Rectal smooth muscle tissue (tissue), 1 donor: ENCODE data around the gene DBNL.

Experiments used
- H3K27ac ChIP-seq: one replicate; pipeline ENCODE4 v1.7.0; 2013; ENCODE audit warnings: low read depth, low read length, inconsistent platforms
- H3K27me3 ChIP-seq: one replicate; pipeline ENCODE4 v1.7.0; 2013; ENCODE audit warnings: low read length; ENCODE audit not compliant: control insufficient read depth, insufficient read depth
- H3K36me3 ChIP-seq: one replicate; pipeline ENCODE4 v1.7.0; 2013; ENCODE audit warnings: low read length; ENCODE audit not compliant: control insufficient read depth, insufficient read depth
- H3K4me1 ChIP-seq: one replicate; pipeline ENCODE4 v1.7.0; 2013; ENCODE audit warnings: low read length; ENCODE audit not compliant: control insufficient read depth, insufficient read depth
- H3K4me3 ChIP-seq: one replicate; pipeline ENCODE4 v1.7.0; 2013; ENCODE audit warnings: low read length
- H3K9ac ChIP-seq: one replicate; pipeline ENCODE4 v1.7.0; 2013; ENCODE audit warnings: low read length

DBNL gene

DNA sequence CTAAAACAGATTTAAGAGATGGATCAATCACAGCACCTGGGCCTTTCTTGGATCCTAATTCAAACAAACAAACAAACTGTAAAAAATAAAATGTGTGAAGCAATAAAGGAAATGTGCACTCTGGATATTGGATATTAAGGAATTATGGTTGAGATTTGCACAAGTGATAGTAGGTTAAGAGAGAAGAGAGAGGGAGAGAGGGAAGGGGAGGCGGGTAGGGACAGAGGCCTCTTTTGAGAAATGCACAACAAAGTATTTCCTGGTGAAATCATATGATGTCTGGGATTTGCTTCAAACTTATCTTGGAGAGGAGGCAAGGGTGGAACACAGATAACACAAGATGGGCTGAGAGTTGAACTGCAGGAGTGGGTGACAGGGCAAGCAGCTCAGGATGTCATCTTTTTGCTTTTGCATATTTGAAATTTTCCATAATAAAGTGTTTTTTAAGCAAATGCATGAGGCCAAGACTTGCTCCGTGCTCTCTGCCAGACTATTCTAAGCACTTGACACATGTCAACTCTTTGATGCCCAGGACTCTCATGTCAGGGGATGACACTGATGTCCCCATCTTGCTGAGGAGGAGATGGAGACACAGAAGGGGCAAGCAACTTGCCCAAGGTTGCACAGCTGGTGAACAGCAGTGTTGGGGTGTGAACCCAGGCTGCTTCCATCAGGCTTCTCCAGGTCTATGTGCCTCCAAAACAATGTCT, 50.5 kb downstream of the DBNL start:
- H3K4me1 ChIP-seq, result no peaks in the 10 kb centered on the region
- H3K27ac ChIP-seq, result no peak overlapping the region
- no peak overlapping the region for H3K9ac ChIP-seq
- no peak overlapping the region for H3K4me3 ChIP-seq
- H3K36me3 ChIP-seq, result no peaks in the 10 kb centered on the region
- H3K27me3 ChIP-seq, result no peaks in the 10 kb centered on the region

DNA sequence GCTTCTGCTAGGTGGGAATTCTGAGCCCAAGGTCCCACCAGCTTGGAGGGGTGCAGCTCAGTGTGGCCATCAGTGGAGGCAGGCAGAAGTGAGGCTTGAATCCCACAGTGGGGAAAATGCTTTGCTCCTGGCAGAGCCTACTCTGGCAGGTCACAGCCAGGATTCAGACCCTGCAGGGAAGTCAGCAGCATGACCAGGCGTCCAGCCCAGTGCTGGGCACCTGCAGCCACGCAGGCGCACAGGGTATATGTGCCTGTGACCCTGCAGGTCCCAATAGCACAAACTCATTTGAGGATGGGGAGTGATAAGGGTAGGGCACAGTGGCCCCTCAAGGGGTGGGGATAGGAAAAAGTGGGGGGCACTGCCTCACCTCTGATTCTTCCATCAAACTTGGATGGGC, 51.3 kb downstream of the DBNL start:
- Histone ChIP-seq H3K9ac (no peak overlapping the region), H3K4me3 (no peak overlapping the region), H3K4me1 (no peaks in the 10 kb centered on the region), H3K36me3 (no peaks in the 10 kb centered on the region), H3K27ac (no peak overlapping the region), H3K27me3 (no peaks in the 10 kb centered on the region)

DNA sequence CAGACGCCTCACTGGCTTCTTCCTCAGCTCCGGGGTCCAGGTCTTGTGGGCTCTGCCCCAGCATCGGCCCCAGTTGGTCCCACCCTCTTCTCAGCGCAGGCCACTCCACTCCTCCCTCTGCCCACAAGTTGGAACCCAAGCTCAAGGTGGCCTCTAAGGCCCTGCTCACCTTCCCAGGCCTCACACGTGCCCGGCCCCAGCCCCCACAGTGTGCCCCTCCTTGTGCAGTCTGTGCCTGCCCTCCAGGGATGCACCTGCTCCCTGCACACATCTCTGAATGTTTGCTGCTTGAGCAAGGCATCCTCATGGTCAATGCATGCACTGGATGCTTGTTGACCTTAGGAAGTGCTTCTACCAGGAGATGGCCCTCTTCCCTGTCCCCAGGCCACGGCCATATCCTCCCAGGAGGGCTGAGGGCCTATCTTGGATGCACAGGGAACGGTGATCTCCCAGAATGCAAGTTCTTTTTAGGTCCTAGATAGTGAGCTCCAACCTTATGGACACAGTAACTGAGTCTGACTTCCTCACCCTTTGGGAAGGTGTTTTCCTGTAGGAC, 51.9 kb downstream of the DBNL start:
- Histone ChIP-seq H3K36me3 (no peaks in the 10 kb centered on the region), H3K27ac (no peak overlapping the region), H3K4me3 (no peak overlapping the region), H3K4me1 (no peaks in the 10 kb centered on the region), H3K27me3 (no peaks in the 10 kb centered on the region), H3K9ac (no peak overlapping the region)

DNA sequence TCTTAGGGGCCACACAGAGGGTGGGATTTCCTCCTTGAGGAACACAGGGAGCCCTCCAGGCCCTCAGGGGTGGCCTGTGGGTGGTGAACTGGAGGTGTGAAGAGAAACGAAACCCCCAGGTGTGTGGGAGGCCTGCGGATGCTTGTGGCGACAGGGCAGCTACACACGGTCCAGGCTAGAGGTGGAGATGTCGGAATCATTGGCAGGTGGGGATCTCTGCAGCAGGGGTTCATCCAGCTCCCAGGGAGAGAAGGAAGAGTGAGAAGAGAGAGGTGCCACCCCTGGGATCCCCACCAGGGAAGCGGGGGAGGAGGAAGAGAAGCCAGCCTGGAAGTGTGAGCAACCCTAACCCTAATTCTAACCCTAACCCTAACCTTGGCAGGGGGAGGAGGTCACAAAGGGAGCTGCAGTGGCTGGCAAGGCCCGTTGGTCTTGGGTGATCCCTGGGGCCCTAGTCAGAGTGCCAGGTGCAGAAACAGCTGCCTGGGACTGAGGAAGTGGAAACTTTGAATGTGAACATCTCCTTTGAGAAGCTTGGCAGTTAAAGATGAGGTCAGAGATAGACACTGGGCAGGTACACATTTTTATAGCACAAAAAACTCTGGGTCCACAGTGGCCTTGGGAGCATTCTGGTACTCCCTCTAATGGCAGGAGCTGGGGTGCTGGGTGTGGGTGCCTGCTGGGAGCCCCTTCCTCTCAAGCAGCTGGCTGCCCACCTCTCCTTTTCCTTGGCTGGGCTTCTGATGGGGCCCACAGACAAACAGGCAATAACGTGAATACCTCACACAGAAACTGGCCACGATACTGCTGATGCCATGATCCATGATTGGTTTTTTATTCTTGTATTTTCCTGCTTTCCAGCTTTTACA, 52.8 kb downstream of the DBNL start:
- Histone ChIP-seq H3K4me3 (no peak overlapping the region), H3K27me3 (no peaks in the 10 kb centered on the region), H3K36me3 (no peaks in the 10 kb centered on the region), H3K4me1 (no peaks in the 10 kb centered on the region), H3K9ac (no peak overlapping the region), H3K27ac (no peak overlapping the region)

DNA sequence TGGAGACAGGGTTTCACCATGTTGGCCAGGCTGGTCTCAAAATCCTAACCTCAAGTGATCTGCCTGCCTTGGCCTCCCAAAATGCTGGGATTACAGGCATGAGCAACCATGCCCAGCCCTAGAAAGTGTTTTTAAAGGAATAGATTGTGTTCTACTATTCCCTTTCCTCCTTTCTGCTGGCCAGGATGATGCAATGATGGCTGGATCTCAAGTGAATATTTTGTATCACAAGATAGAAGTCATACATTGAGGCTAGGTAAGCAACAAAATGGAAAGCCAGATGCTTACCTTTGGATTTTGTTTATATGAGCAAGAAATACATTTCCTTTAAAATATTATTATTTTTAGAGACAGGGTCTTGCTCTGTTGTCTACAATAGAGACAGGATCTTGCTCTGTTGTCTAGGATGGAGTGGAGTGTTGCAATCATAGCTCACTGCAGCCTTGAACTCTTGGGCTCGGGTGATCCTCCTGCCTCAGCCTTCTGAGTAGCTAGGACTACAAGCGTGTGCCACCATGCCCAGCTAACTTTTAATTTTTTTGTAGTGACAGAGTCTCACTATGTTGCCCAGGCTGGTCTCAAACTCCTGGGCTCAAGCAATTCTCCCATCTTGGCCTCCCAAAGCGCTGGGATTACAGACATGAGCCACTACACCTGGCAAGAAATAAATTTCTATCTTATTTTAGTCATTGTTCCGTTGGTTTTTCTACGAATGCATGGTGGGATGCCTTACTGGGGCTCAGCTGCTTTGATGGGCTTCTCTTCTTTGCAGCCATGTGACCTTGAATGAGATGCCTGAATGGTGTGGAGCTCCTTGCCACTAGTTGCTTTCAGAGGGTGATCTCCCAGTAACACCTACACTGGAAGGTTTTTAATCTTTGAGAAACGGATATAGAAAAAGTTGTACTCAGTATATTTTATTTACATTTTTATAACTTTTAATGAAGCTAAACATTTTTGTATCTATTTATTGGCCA, 53.9 kb downstream of the DBNL start:
- H3K36me3 ChIP-seq, result no peaks in the 10 kb centered on the region
- no peak overlapping the region for H3K4me3 ChIP-seq
- no peak overlapping the region for H3K9ac ChIP-seq
- no peaks in the 10 kb centered on the region for H3K4me1 ChIP-seq
- H3K27me3 ChIP-seq, result no peaks in the 10 kb centered on the region
- H3K27ac ChIP-seq, result no peak overlapping the region

DNA sequence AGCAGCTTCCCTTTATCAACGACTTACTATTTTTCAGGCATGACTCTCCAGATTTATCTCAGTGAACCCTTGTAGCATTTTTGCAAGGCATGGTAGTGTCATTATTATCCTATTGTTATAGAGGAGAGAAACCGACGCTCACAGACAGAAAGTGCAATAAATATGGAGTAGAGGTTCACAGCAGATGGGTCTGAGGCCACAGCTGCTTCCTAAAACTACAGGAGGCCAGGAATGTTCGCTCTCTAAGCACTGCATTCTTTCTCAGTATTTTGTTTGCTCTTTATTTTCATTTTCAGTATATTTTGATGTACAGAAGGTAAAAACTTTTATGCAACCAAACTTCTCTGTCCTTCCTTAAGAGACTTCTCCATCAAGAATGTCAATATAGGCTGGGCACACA, 55.2 kb downstream of the DBNL start:
- Histone ChIP-seq H3K27ac (no peak overlapping the region), H3K9ac (no peak overlapping the region), H3K4me1 (no peaks in the 10 kb centered on the region), H3K27me3 (peaks cover 4% of the 10 kb centered on the region), H3K36me3 (no peaks in the 10 kb centered on the region), H3K4me3 (no peak overlapping the region)

DNA sequence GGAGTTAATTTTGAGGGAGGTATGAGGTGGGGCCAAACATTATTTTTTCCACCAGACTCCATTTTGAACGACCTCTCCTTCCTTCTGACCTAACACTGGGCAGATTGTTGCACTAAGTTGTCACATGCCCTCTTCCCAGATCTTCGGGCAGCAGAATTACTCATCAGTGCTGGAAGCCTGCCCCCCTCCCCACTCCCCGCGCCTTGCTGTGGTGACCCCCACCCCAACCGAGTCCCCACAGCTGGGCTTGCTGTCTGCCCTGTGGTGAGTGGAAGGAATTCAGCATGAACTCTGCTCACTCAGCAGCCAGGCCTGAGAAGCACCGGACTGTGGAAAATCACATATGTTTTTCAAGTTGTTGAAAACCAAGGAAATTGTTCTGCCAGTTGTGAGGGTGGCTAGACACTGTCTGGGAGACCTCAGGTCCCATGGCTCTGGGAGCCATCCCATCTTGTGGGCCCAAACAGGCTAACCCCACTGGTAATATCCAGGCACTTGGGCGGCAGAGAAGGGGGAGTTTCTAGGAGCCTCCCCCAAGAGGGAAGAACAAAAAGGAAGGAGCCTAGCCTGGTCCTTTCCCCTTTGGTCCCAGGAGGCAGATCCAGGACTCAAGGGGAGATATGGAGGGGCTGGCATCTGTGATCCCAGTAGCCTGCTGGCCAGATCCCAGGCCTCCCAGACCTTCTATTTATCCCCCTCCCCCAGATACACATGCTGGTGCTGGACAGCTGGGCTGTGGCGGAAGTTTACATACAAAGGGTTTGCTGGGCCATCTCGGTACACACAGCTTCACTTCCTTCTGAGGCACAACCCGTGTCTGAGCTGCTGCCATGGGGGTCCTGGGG, 56.2 kb downstream of the DBNL start:
- peak overlapping the region; percentile 64 for H3K27ac ChIP-seq
- peaks cover 4% of the 10 kb centered on the region for H3K4me1 ChIP-seq
- H3K9ac ChIP-seq, result no peak overlapping the region
- H3K4me3 ChIP-seq, result no peak overlapping the region
- H3K27me3 ChIP-seq, result peaks cover 4% of the 10 kb centered on the region
- no peaks in the 10 kb centered on the region for H3K36me3 ChIP-seq

DNA sequence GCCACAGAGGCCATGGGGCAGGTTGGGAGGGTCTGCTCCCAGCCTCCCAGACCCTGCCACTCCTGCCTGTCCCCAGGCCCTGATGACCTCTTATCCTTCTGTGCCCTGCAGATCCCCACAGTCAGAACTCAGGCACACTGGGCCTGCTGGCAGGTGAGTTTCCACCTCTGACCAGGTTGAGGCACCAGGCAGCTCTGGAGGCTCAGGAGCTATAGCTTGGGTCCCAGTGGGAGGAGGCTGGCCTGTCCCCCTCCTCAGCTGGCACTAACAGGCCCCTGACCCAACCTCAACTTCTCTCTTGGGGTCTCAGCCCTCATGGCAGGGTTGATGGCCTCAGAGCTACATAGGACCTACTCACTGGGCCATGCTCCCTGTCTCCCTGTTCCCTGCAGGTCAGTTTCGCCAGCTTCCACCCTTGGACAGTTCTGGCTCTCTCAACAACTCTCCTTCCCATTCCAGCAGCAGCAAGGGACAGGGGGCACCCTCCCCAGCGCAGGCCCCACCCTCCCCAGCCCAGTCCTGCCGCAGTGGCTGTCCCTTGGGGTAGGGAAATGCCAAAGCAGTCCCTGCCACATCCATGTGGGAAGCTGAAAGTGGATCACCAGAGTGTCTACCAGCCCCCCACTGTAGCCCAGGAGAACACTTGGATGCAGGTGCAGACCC, 56.9 kb downstream of the DBNL start:
- Histone ChIP-seq H3K27ac (peak overlapping the region; percentile 21), H3K9ac (no peak overlapping the region), H3K4me1 (peaks cover 4% of the 10 kb centered on the region), H3K36me3 (no peaks in the 10 kb centered on the region), H3K4me3 (no peak overlapping the region), H3K27me3 (peaks cover 4% of the 10 kb centered on the region)

DNA sequence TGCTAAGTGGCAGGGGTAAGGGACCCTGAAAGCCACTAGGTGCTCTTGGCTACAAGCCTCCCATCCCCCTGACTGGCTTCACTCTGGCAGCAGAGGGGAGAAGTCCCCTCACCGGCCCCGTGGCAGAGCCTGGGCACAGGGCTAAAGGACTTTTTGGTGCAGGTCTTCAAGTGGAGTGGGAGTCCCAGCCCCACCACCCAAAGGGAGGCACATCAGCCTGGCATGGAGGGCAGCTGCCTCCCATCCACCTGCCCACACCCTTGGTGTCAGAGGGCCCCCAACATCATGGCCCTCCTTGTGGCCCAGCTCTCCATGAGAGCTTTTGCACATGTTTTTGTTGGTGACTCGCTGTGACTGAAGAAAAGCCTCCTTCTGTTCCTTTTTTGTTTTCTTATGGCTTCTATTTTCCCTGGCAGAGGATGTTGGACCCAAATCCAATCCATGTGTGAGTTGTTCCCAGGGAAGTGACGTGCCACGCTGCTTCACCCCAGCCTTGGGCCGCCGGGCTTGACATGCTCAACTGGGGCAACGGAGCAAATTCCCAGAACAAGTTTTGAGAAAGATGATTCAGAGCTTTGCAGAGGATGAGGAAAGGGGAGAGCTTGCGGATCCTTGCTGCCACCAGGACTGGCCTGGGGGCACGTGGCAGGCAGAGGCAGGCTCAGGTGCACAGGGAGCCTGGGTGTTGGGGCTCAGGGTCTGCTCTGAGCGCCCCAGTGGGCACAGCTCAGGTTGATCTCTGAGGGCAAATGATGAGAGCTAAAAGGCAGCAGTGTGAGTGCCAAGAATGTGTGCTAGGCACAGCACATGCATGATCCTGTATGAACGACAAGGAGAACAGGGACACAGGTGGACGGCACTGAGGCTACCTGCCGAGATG, 57.7 kb downstream of the DBNL start:
- H3K4me1 ChIP-seq, result peaks cover 4% of the 10 kb centered on the region
- H3K4me3 ChIP-seq, result no peak overlapping the region
- peak overlapping the region; percentile 21 for H3K27ac ChIP-seq
- peaks cover 4% of the 10 kb centered on the region for H3K27me3 ChIP-seq
- H3K9ac ChIP-seq, result no peak overlapping the region
- no peaks in the 10 kb centered on the region for H3K36me3 ChIP-seq

DNA sequence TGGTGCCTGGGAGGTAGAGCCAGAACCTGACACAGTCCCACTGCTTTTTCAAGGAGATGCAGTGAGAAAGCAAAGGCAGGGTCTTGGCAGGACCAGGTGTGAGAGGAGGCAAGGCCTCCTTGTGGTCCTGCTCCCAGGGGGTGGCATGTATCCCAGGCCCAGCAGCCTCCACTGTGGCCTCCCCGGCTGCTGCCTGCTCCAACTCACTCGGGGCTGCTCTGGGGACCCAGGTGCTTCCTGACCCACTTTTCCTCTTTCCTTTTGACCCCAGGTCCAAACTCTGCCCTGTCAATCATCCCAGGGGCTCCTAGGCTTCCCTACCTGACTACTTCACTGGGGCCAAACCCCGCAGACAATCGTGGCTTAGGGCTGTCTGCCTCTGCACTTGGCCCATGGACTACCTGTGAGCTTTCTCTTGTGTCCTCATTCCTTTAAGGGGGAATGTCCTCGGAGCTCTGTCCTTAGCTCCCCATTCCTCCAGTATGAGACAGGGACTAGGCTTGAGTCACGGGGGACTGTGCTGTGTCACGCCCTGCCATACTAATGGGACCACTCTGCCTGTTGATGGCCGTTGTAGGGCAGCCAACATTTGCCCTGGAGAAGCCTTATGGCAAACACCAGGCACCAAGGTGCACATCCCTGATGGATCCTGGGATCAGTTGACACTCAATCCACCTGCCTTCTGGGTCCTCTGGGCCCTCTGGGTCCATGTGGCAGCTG, 58.5 kb downstream of the DBNL start:
- no peaks in the 10 kb centered on the region for H3K36me3 ChIP-seq
- peak overlapping the region; percentile 27 for H3K27ac ChIP-seq
- H3K27me3 ChIP-seq, result peaks cover 4% of the 10 kb centered on the region
- H3K4me1 ChIP-seq, result peaks cover 4% of the 10 kb centered on the region
- H3K4me3 ChIP-seq, result no peak overlapping the region
- no peak overlapping the region for H3K9ac ChIP-seq
